Midbrain (tissue), 1 donor: ENCODE measurements around the gene IGF2BP2.
"Not testable (repeated sequence)": the region's sequence is repeated elsewhere in the genome, so short reads cannot be mapped to it uniquely, and the experiment has no call there.

ENCODE experiments used
- DNase-seq: peaks from one replicate; lab custom pipeline; 2025; lab: John Stamatoyannopoulos, UW

IGF2BP2 gene

DNA sequence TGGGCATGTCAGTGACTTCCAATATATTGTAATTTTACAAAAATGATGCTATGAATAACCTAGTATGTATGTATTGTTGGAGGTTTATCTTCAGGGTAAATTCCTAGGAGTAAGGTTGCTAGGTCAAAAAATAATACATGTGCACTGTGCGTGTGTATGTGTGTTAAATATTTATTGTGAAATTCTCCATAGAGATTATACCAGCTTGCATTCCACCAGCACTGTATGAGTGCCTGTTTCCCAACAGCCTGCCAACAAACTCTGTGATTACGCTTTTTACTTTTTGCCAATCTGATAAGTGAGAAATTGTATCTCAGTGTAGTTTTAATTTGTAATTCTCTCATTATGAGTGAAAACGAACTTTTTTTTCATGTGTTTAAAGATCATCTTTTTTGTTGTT is 12.6 kb upstream of the IGF2BP2 start:
- DNase-seq = no peak

DNA sequence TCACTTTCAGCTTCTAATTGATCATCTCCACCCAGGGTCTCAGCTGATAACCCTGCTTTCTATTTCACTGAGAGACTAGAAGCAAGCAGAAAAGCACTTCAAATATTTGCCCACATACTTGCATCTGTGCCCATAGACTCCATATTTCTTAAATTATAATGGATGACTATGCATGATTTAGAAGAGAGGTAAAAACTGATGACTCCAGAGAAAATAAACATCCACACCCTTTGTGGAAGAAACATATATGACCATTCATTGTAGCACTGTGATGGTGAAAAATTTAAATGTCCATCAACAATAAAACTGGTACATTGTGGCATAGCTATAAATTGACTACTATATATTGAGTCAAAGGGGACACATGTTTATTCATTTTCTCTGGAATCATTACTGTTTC is 7.1 kb upstream of the IGF2BP2 start:
- no peak for DNase-seq

DNA sequence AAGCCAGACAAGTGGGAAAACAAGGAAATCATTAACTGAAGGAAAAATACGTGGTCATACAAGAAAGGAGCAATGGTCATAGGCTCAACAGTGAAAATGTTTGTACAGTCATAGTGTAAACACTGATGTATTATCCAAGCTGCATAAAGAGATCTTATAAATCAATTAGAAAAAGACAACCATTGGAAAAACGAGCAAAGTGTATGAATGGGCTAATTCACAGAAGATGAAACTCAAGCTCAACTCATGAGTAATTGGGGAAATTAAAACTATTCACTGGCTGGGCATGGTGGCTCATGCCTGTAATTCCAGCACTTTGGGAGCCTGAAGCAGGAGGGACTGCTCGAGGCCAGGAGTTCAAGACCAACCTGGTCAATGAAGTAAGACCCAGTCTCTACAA is 6.4 kb upstream of the IGF2BP2 start:
- DNase-seq = no peak

DNA sequence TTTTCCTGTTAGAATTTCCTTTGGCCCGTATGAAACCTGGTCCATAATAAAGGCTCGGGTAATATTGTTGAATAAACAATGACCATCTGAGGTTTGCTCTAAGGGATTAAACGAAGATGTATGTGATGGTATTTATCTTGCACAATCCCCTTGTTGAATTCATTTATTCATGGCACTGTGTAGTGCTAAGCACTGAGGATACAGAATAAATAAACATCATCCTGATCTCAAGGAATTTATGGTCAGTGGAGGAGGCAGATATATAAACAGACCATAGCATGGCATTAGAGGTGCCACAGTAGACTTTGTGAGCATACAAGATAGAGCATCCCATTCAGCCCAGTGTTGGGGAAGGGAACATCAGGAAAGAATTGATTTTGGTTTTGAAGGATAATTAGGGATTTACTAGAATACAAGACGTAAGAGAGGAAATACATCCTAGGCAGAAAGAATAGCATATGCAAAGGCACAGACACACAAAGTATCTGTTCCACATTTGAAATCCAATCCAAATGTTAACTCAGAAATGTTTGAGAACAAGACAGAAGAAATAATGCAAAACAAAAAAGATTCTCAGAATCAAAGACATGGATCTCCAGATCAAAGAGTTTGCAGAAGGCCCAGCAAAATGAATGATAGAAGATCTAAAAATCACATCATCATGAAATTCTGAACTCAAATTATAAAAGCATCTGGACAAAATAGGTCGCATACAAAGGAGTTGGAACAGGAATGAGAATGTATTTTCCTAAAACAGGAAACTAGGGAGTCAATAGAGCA is 5.4 kb upstream of the IGF2BP2 start:
- no peak for DNase-seq

DNA sequence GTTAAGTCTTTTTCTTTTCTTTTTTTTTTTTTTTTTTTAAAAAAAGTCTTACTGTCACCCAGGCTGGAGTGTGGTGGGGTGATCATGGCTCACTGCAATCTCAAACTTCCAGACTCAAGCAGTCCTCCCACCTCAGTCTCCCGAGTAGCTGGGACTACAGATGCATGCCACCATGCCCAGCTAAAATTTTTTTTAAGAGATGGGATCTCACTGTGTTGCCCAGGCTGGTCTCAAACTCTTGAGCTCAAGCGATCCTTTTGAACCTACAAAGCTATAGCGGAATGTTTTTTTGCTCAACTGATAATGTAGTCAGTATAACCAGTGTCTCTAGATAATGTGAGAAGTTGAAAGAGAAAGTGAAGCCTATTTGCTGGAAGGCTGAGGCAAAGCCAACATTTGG is 3.9 kb upstream of the IGF2BP2 start:
- DNase-seq = no peak

DNA sequence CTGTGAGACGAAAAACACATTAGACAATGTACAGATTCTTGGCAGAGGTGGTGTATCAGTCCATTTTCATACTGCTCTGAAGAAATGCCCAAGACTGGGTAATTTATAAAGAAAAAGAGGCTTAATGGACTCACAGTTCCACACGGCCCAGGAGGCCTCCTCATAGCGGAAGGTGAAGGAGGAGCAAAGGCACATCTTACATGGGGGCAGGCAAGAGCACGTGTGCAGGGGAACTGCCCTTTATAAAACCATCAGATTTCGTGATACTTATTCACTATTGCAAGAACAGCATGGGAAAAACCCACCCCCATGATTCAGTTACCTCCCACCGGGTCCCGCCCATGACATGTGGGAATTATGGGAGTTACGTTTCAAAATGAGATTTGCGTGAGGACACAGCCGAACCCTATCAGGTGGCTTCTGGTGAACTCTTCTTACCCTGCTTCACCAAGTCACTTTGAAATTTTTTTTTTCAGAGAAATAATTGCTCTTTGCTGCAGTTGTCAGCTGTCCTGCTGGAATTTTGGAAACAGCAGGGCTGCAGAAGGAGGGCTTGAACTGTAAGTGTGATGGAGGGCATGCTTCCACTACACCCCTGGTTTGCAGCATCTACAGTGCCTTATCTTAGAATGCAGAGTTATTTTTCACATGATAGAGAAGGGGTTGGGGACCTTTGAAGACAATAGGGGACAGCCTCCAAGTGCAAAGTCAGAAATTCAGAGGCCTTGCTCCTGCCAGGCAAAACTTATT is 2.9 kb upstream of the IGF2BP2 start:
- DNase-seq = no peak

DNA sequence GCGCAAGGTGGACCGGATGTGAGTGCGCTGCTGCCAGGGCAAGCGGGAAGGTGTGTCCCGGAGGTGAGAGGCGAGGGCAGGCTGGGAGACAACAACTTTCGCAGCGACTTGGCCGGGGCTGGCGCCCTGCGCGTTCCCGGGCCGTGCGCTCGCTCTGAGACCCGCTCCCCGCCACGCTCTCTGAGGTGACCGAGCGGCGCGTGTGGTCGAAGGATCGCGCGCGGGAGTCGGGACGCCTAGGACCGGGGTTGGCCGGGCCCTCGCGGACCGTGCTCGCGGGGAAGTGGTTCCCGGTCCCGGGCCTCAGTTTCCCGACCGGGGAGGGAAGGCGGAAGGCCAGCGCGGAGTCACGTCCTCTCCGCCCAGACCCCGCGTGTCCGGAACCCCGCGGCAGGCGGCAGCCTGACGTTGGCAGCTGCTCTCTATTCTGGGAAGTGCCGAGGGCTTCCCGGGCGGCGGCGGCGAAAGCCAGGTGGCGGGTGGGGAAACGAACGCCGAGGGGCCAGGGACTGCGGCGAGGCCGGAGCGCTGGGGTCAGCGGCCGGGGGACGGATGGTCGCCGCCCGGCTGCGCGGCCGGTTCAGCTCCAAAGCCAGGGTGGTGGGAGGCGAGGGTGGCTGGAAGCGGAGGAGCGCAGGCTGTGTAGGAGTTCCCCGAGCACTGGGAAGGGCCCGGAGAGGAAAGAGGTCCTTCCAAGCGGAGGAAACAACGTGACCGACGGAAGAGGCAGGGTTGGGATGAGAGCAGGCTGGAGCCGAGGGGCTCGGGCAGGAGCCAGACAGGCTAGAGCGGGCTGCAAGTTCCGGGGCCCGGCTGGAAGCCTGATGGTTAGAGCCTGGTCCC is 1.0 kb upstream of the IGF2BP2 start:
- DNase-seq = no peak

DNA sequence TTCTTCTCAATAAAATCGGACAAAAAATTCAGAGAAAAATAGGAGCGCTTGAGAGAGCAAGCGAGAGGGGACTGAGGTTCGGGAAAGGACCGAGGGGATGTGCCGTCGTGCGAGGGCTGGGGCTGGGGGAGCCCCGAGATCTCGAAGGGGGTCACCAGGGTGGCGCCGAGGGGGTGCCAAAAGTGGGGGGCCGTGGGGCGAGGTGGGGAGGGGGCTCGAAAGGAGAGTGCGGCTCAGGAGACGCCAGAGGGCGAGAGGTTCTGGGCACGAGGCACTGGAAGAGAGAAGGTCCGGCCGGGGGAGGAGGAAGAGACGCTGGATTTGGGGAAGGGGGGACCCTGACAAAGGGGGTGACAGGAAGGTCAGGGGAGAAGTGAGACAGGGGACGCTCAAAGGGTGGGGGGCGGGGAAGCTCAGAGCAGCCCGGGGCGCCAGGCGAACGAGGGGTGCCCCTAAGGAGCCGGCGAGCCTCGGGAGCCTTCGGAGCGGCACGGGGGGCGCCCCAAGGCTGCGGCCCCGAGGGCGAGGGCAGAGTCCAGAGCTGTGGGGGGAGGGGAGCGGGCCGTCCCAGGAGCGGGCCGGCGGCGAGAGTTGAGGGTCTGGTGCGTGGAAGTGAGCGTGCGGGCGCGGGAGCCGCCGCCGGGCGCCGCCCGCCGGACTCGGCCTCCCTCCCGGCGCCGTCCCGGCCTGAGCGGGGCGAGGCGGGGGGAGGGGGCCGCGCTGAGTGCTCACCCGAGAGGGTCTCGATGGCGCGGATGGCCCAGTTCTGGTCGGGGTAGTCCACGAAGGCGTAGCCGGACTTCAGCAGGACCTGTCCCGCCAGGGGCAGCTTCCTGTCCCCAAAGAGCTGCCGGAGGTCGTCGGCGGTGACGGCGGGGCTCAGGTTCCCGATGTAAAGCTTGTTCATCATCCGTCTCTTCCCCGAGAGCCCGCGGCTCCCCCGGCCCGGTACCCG is 514 bp downstream of the IGF2BP2 start:
- no peak for DNase-seq

DNA sequence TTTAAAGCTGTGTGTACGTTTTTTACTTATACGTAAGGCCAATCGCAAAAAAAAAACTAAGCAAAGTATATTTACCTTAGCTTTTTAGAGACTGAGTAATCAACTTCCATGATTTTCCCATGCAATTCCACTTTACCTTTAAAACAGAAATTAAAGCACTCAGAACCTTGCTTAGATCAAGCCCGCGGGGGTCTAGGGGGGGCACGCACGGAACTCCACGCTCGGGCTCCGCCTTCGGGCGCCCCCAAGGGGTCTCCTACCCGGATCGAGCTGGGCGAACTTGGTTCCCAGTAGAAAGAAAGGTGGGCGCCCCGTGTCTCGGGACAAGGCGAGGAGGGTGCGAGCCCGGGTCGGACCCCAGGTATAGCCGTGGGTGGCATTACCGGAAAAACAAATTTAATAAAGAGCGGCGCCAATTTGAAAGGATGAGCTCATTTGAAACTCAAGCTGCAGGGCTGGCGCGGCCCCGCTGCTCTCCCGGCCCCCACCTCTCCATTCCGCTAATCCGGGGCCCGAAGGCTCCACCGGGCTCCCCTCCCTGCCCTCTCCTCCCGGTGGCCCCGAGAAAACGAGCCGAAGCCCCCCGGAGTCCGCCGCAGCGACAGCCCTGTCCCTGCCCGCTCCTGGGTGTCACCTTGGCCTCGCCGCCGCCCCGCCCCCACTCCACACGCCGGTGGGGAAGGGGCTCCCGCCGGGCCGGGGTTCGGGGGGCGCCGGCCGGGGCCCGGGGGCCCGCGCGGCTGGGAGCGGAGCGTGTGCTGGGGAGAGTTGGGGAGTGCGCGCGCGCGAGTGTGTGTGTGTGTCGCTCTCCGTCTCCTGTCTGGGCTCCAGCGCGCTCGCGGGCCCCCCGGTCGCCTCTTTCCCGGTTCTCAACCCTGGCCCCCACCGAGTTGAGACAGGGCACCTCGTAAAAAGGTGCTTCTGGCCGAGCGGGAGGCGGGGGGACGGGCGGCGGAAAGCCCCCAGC is 1.5 kb downstream of the IGF2BP2 start:
- DNase-seq = no peak

DNA sequence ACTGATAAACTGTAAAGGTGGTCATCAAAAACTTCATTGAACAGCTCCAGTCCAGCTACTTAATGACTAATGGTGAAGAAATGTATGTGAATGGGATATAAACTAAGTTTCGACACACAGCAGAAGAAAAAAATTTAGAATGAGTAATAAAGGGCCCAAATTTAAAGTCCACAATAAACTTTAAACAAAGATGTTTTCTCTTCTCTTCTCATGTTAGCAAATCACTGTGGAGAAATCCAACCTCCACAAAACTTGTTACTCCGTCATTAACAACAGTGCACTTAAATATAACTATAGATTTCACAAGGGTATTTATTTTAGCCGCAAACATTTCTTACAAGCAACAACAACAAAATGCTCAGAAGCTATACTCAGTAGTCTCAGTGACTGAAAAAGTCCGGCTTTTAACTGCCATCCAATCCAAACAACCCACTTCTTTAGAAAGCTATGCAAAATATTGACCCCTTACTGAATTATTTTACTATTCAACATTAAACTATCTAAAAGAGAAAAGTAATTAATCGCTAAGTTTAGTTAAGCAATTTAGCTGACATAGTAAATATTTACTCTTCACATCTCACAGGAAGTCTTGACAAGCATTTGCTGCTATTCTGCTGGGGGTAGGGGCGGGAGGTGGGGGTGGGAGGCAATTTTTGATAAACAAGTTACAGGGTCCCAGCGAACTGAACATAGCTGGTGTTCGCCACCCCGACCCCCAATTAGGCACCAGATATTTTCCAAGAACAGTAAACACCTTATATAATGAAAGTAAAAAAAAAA is 2.4 kb downstream of the IGF2BP2 start:
- DNase-seq = no peak

DNA sequence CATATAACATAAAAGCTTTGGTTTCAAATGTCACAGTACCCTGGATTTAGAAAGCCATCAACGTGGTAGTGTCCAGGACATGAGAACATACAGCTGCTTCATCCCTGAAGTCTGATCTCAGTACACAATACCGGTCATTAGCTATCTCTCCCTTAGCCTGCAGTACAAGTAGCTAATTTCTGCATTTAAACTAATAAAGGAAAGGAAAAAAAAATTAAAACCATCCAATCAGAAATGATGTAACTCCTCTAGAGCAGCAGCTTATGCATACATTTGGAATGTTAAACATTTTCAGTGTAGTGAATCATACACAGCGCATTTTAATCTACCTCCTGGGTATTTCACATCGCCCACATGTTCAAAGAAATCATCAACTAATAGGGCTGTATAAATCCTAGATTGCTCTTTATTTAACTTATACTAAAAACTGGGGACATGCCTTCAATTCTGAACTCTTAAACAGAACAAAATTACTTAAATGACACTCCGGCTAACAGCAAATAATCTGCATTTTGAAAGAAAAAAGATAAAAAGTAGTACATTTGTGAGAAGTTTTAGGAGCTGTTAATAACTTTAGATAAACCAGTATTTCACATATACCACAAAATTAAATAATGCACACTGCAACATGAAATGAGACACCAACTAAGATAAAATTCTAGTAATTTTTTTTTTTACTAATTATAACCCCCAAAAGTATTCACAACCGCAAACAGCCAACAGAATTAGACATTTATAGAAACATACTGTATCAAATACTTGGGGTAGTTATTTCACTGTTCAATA is 3.7 kb downstream of the IGF2BP2 start:
- DNase-seq = no peak

DNA sequence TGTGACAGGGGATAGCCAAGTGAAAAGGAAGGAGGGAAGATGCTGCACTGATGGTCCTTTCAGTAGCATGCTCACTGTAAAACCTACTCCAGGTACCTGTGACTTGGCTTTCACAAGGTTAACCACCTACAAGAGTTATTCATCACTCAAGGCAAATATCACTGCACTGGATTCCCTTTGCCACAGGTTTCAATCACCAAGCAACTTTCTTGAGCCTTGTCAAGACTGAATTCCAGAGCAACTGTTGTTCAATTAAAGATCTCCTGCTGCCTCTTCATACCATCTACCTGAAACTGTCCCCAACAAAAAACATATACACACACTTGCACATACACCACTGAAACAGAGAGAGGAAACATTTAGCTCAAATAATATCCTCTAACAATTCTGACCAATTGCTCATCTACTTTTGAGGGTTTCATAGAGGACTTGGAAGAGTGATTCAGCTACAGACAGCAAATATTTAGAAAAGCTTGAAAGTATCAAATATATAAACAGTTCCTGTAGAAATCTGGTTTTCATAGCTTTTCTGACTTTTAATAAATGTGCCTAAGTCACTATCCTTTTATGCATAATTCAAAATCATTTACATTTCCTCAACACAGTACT is 6.5 kb downstream of the IGF2BP2 start:
- DNase-seq = no peak

DNA sequence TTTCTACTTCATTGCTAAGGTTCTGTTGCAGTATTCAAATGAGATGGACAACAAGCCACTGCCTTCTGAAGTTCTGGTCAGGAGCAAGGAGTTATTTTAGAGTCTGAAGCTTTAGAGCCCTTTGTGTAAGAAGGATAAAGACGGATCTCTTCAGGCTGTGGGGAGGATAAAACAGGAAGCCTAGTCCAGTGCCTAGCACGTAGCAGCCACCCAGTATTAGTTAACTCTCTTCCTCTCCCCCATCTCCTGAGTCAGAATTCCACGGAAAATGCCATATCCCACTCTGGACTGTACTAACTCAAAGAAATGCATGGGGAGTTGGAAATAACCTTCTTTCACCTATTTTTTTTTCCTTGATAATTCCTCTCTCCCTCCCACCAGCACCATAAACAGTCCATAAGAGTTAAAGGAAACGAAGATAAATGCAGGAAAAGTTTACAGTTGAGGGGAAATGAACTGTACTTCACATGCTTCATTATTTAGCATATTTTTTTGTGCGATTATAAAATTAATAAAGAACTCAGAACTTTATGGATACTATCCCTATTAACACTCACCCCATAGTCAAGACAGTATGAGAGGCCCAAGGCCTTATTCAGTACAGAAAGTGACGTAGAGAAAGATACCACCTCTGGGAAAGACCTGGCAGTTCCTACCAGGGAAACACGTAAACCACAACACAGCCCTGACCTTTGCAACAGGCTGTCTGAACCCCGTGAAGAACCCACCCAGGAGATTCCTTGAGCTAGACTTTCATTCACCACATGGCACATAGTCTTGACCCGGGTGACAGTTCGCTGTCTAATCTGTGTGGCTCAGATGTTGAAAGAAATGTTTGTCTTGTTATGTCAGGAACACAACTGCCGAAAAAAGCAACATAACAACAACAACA is 9.2 kb downstream of the IGF2BP2 start:
- no peak for DNase-seq

DNA sequence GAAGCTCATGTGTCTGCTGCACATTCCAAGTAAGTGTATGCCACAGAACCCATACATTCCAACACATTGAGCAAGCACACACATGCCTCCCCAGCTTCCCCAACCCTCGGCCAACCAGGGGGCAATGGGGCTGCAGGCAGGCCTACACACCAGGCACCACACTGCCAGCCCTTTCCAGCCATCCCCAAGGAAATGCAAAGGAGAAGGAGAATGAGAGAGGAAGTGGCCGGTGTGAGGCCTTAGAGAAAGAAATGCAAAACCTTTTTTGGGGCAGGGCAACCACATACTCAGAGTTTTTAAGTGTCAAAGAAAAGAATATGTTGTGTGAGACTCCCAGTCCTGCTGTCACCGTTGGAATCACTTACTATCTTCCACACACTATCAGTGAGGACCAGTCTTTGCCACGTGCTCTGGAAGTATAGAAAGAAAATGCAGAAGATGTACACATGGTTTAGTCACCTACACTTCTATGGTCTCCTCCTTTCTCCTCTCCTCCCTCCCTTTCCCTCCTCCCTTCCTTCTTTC is 11.1 kb downstream of the IGF2BP2 start:
- DNase-seq = no peak

DNA sequence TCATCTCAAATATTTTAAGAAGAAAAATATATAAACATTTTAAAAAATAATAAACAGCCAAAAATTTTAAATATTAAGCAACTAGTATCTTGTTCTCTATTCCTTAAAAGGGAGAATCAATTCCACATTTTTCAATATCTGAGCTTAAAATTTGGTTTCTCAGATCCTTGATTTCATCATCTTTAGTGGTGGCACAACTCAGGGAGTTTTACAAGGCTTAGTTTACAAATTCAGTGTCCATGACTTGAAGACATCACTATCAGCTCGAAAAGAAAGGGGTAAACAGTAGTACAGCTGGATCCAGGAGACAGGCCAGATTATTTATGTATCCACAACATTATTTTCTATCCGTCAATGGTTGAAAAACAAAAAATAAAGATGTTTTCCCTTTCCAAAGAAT is 11.6 kb downstream of the IGF2BP2 start:
- DNase-seq = no peak

DNA sequence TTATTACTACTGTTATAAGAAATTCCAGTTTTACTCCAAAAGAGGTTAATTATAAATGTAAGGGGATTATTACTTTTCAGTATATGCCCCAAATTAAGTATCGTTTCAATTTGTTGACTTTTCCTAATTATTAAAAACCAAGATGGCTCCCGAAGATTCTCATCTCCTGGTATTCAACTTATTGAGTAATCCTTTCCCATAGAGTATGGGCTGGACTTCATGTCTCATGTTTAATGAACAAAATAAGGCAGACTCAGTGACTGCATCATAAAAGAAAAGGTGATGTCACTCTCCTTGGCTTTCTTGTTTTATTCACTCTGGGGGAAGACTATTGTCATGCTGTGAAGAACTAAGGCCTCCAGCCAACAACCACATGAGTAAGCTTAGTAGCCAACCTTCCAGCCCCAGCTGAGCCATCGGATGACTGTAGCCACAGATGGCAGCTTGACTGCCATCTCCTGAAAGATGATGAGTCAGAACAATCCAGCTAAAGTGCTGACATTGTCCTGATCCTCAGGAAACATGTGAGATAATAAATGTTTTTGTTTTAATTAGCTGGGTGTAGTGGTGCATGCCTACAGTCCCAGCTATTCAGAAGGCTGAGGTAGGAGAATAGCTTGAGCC is 17.3 kb downstream of the IGF2BP2 start:
- DNase-seq = no peak

DNA sequence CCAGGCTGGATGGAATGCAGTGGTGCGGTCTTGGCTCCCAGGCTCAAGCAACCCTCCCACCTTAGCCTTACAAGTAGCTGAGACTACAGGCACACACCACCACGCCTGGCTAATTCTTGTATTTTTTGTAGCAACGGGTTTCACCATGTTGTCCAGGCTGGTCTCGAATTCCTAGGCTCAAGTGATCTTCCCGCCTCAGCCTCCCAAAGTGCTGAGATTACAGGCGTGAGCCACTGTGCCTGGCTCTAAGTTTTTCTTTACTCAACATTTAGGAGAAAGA is 26.1 kb downstream of the IGF2BP2 start:
- DNase-seq = not testable (repeated sequence)
